GM12873 (cell line): ENCODE data around the gene SQOR.

Experiments
- CTCF ChIP-seq: IDR thresholded peaks from 2 replicates; pipeline ENCODE4 v1.5.1; 2012; ENCODE audit warnings: low read depth, mild to moderate bottlenecking, moderate library complexity, low read length, control low read depth; ENCODE audit not compliant: insufficient read depth; ENCODE audit errors: missing control alignments

The SQOR gene

GRCh38 chr15:45606841-45607240 is 28.0 kb upstream of the SQOR start:
- no peak for TF ChIP-seq CTCF

DNA sequence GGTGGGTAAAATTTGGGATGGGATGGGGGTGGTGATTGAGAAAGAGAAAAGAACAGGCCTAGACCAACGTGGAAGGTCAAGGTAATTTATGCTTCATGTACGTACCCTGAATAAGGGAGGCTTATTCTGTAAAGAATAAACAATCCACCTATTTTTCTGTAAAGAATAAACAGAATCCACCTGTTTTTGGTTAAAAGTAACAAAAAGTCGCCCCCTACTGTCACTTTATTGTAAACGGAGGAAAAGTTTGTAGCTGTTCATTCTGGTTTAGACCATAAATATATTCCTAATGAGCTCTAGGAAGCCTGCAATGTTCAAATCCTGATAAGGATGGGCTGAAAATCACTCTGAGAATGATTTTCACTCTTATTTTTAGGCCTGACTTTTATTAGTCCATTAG is 23.5 kb upstream of the SQOR start:
- TF ChIP-seq CTCF, result peak; percentile 49

- no peak for TF ChIP-seq CTCF
Measured at GRCh38 chr15:45612790-45613415, 21.9 kb upstream of the SQOR start.

GRCh38 chr15:45616901-45617323 is 17.9 kb upstream of the SQOR start:
- no peak for TF ChIP-seq CTCF

- TF ChIP-seq CTCF, result peak; percentile 36
Measured at GRCh38 chr15:45618813-45619212, 16.0 kb upstream of the SQOR start.

GRCh38 chr15:45628136-45628535 is 6.7 kb upstream of the SQOR start:
- TF ChIP-seq CTCF, result no peak

GRCh38 chr15:45630917-45631691 is 3.7 kb upstream of the SQOR start:
- TF ChIP-seq CTCF, result no peak
